Thoracic aorta (tissue), 2 donors: ENCODE data around the gene CES3. TPM values are rescaled to one million over a fixed set of nuclear protein-coding genes. Genes with fewer than 3 reads are reported as not detected.

Source experiments
- ATAC-seq: fragments of 150-250 bp; one replicate; pipeline ENCODE4 v1.8.0; 2017; ENCODE audit warnings: low read depth; ENCODE audit not compliant: insufficient number of reproducible peaks, low FRiP score
- DNase-seq: peaks from one replicate; pipeline ENCODE4 v3.0.0-alpha.2; 2020; ENCODE audit warnings: low spot score
- H3K27ac ChIP-seq, 2 donors: fragments of 200-600 bp; sonication (generic); 1 replicate in 1 of 2; 2 replicates in 1 of 2; pipeline ENCODE4 v1.5.1; 2016; ENCODE audit warnings: mild to moderate bottlenecking in 2 of 2, moderate library complexity in 2 of 2
- H3K27me3 ChIP-seq: fragments of 200-600 bp; sonication (generic); replicated peaks from 2 replicates; pipeline ENCODE4 v1.6.0; 2016; ENCODE audit warnings: mild to moderate bottlenecking; ENCODE audit not compliant: insufficient read depth
- H3K36me3 ChIP-seq: fragments of 200-600 bp; sonication (generic); one replicate; pipeline ENCODE4 v1.5.1; 2016
- H3K4me1 ChIP-seq, 2 donors: fragments of 200-600 bp; sonication (generic); 1 replicate in 1 of 2; 2 replicates in 1 of 2; pipeline versions ENCODE4 v1.5.1 to v1.6.0; 2016; ENCODE audit warnings: low read depth in 2 of 2, mild to moderate bottlenecking in 1 of 2; ENCODE audit not compliant: control insufficient read depth in 1 of 2
- H3K4me3 ChIP-seq: fragments of 200-600 bp; sonication (generic); 2 replicates; pipeline ENCODE4 v1.5.1; 2016; ENCODE audit warnings: mild to moderate bottlenecking
- H3K9me3 ChIP-seq: fragments of 200-600 bp; sonication (generic); 2 replicates; pipeline ENCODE4 v1.5.1; 2016
- CTCF ChIP-seq: fragments of 200-600 bp; sonication (generic); IDR thresholded peaks from one replicate; pipeline ENCODE4 v1.5.1; 2019; ENCODE audit warnings: antibody characterized with exemption
- total RNA-seq, 2 donors: library from RNA; depleted of rRNA; stranded (reverse); fragments of >200 nt; gene quantifications; one replicate each; pipeline versions ENCODE4 v1.1.0 to v1.2.3, GENCODE V29; 2016

Gene CES3
- total RNA-seq, 2 donors from 2014 or later = 0.63 to 1.1 TPM

DNA sequence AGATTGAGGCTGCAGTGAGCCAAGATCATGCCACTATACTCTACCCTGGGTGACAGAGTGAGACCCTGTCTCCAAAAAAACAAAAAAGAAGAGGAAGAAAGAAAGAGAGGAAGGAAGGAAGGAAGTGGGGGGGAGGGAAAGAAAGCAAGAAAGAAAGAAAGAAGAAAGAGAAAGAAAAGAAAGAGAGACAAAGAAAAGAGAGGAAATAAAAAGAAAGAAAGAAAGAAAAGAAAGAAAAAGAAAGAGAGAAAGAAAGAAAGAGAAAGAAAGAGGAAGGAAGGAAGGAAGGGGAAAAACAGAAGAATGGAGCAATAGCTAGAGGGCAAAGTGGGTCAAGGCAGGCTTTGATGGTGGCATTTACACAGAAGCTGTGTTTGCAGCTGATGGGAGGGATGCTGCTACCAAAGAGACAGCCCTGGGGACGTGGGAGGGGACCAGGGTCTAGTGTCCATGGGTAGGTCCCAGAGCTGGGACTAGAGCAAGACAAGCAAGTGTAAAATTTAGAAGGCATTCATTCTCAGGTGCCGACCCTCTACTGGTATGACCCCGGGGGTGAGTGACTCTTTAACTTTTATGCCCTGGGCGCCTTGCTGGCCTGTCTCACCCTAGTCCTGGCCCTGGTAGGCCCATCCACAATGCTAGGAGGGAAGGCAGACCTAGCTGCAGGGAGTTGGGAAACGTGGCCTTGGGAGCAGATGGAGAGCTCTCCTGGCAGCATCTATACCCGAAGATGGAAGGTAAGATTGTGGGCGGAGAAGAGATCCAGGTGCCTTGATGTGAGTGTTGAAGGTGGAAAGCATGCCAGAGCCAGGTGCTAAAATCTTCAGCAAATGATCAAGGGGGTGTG is 2.0 kb upstream of the CES3 start:
- DNase-seq = no peak
- Histone ChIP-seq H3K9me3 (no peaks in the 10 kb centered on the region), H3K36me3 (no peaks in the 10 kb centered on the region), H3K27me3 (no peaks in the 10 kb centered on the region), H3K4me1 (no peaks in the 10 kb centered on the region), H3K27ac (no peak overlapping the region), H3K4me3 (no peak overlapping the region)
- TF ChIP-seq CTCF = no peak
- no peak for ATAC-seq

- H3K9me3 ChIP-seq = no peaks in the 10 kb centered on the region
- H3K4me1 ChIP-seq = no peaks in the 10 kb centered on the region
- H3K36me3 ChIP-seq = no peaks in the 10 kb centered on the region
- ATAC-seq = no peak
- H3K4me3 ChIP-seq = no peak overlapping the region
- DNase-seq = no peak
- TF ChIP-seq CTCF = no peak
- H3K27ac ChIP-seq = no peak overlapping the region
- no peaks in the 10 kb centered on the region for H3K27me3 ChIP-seq
Measured at GRCh38 chr16:66959704-66960161, 1.3 kb upstream of the CES3 start.

- no peak for ATAC-seq
- Histone ChIP-seq H3K4me3 (no peak overlapping the region), H3K27me3 (no peaks in the 10 kb centered on the region), H3K9me3 (no peaks in the 10 kb centered on the region), H3K27ac (no peak overlapping the region), H3K36me3 (no peaks in the 10 kb centered on the region), H3K4me1 (no peaks in the 10 kb centered on the region)
- no peak for TF ChIP-seq CTCF
- DNase-seq = no peak
Measured at GRCh38 chr16:66960270-66960669, 796 bp upstream of the CES3 start.

DNA sequence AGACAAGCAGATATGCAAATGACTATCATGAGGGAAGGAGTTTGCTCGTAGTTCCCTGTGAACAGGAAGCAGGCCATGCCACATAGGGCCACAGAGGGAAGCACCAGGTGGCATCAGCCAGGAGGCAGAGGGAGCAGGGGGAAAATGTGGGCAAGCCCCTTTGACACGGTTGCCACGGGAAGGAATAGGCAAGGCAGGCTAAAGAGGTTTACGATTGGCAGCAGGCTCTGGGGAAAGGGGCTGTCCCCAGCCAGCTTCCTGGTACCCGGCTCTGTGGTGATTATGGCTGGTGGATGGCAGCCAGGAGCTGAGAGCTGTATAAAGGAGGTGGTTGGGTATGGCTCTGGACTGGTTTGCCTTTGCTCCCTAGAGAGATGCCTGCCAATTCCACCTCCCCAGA is 848 bp downstream of the CES3 start:
- no peak overlapping the region for H3K27ac ChIP-seq
- no peaks in the 10 kb centered on the region for H3K27me3 ChIP-seq
- no peak overlapping the region for H3K4me3 ChIP-seq
- H3K4me1 ChIP-seq = no peaks in the 10 kb centered on the region
- TF ChIP-seq CTCF = no peak
- ATAC-seq (no peak), DNase-seq (no peak)
- no peaks in the 10 kb centered on the region for H3K36me3 ChIP-seq
- H3K9me3 ChIP-seq = no peaks in the 10 kb centered on the region

DNA sequence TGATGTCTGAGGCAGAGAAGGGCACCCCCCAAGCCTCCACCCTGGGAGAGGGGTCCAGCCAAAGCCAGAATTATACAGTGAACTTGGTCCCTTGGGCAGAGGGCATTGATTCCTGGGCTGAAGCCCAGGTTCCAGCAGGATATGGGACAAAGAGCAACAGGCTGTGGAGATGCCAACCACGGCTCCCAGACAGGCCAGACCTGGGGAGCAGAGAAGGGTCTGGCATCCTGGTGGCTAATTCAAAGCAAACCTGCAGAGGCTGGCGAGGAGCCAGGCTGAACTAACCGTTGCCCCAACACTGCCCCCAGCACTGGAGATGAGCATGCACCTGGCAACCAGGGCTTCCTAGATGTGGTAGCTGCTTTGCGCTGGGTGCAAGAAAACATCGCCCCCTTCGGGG is 3.0 kb downstream of the CES3 start:
- H3K27ac ChIP-seq = no peak overlapping the region
- H3K4me3 ChIP-seq = no peak overlapping the region
- no peaks in the 10 kb centered on the region for H3K27me3 ChIP-seq
- no peak for DNase-seq
- no peaks in the 10 kb centered on the region for H3K9me3 ChIP-seq
- no peaks in the 10 kb centered on the region for H3K36me3 ChIP-seq
- H3K4me1 ChIP-seq = no peaks in the 10 kb centered on the region
- no peak for ATAC-seq
- TF ChIP-seq CTCF = no peak
